Measurements from ENCODE around the gene MMP17.
"Not testable (repeated sequence)": the region's sequence is repeated elsewhere in the genome, so short reads cannot be mapped to it uniquely, and the experiment has no call there.

The MMP17 gene

DNA sequence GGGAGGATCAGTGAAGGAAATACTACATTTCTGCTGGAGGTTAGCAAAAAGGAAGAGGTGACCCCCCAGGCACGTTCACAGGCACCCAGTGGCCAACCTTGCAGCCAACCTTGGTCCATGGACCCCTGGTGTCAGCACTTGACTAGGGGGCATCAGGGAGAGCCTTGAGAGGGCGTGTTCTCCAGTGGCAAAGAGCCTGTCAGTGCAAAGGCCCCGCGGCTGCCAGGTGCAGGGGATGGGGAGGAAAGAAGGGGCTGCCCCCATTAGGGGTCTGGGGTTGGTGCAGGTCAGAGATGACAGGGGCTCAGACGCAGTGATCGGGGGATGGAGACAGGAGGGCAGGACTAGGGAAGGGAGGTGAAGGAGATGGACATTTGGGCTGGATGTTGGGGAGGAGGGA, 43.5 kb downstream of the MMP17 start:
- no peaks in the 10 kb centered on the region for H3K36me3 ChIP-seq (ENCODE audit: control insufficient read depth, insufficient read depth, low read length)
- no peak overlapping the region for H3K4me3 ChIP-seq (ENCODE audit: low read depth, low read length)
- H3K9ac ChIP-seq (ENCODE audit: low read length), result peak overlapping the region; percentile 36
- H3K4me1 ChIP-seq (ENCODE audit: control insufficient read depth, insufficient read depth, low read length), result peaks cover 7% of the 10 kb centered on the region; the same call in 1 of the 2 replicates
- H3K9me3 ChIP-seq (ENCODE audit: control insufficient read depth, insufficient read depth, low read depth, low read length), result peaks cover 11% of the 10 kb centered on the region; the same call in 1 of the 2 replicates
- H3K27me3 ChIP-seq (ENCODE audit: control insufficient read depth, insufficient read depth, low read length), result no peaks in the 10 kb centered on the region
- H3K27ac ChIP-seq (ENCODE audit: low read depth, low read length), result no peak overlapping the region

DNA sequence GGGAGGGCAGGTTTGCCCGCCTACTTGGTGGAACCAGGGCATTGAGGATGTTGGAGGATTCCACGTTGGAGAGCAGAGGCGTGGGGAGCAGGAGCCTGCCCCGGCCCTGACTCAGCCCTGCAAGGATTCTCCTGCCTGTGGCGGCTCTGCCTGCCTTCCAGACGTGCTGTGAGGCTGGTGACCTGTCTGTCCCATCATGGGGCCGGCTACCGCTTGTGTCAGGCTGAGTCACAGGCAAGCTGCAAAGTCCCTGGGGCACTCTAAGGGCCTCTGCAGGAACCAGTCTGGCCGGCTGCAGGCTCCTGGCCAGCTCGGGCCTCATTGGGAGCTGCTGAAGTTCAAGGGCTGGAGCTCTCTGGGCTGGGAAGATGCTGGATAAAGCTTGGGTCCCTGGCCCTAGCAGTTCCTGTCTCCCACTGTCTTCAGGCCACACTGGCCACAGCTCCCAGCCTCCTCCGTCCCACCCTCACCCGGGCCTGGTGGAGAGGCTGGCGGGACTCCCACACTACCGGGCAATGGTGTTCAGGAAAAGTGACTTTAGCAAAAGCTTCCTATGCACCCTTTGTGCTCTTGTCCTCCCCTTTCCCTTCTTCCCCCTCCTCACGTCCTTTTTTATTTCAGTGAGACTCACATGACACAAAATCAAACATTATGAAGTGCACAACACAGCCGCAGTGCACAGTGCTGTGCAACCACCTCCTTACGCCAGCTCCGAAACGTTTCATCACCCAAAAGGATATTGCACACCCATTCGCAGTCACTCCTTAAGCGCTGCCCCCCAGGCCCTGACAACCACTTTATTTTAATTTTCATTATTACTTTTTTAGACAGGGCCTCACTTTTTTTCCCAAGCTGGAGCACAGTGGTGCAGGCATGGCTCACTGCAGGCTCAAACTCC, 44.2 kb downstream of the MMP17 start:
- Histone ChIP-seq H3K4me3 (ENCODE audit: low read depth, low read length) (no peak overlapping the region), H3K4me1 (ENCODE audit: control insufficient read depth, insufficient read depth, low read length) (peaks cover 7% of the 10 kb centered on the region; the same call in 1 of the 2 replicates), H3K9me3 (ENCODE audit: control insufficient read depth, insufficient read depth, low read depth, low read length) (peaks cover 11% of the 10 kb centered on the region; the same call in 1 of the 2 replicates), H3K36me3 (ENCODE audit: control insufficient read depth, insufficient read depth, low read length) (no peaks in the 10 kb centered on the region), H3K9ac (ENCODE audit: low read length) (peak overlapping the region; percentile 36), H3K27me3 (ENCODE audit: control insufficient read depth, insufficient read depth, low read length) (no peaks in the 10 kb centered on the region), H3K27ac (ENCODE audit: low read depth, low read length) (no peak overlapping the region)

DNA sequence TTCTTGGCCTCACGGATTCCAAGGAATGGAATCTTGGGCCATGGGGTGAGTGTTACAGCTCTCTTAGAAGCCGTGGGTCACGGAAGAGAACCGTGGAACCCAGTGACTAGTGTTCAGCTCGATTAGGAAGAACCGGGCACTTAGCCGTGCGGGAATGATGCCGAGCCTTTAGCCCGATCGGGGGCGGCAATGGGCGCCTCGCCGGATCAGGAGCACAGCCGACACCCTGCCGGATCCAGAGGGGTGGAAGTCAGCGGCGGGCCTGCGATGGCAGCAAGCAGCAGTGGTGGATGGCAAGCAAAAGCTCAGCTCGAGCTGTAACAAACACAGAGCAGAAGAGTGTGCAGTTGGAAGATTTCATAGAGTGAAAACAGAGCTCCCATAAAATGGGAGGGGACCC, 45.1 kb downstream of the MMP17 start:
- Histone ChIP-seq H3K27me3 (ENCODE audit: control insufficient read depth, insufficient read depth, low read length) (no peaks in the 10 kb centered on the region), H3K9ac (ENCODE audit: low read length) (no peak overlapping the region), H3K4me1 (ENCODE audit: control insufficient read depth, insufficient read depth, low read length) (peaks cover 7% of the 10 kb centered on the region; the same call in 1 of the 2 replicates), H3K9me3 (ENCODE audit: control insufficient read depth, insufficient read depth, low read depth, low read length) (peaks cover 11% of the 10 kb centered on the region; the same call in 1 of the 2 replicates), H3K36me3 (ENCODE audit: control insufficient read depth, insufficient read depth, low read length) (no peaks in the 10 kb centered on the region), H3K4me3 (ENCODE audit: low read depth, low read length) (no peak overlapping the region), H3K27ac (ENCODE audit: low read depth, low read length) (no peak overlapping the region)

DNA sequence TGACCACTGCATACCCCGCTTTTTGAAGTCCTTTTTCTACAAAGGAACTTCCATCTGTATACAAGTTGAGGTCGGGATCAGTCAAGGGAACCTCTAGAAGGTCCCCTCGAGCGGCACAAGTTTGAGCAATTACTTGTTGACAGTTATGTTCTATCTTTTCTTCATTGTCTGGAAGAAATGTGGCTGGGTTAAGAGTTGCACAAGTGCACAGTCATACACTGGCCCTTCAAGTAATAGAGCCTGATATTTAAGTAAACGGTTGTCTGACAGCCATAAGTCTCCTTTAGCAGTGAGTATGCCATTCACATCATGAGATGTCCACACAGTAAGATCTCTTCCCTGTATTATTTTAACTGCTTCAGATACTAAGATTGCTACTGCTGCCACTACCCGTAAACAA, 46.8 kb downstream of the MMP17 start:
- peaks cover 11% of the 10 kb centered on the region; the same call in 1 of the 2 replicates for H3K9me3 ChIP-seq (ENCODE audit: control insufficient read depth, insufficient read depth, low read depth, low read length)
- not testable (repeated sequence) for H3K27ac ChIP-seq (ENCODE audit: low read depth, low read length); H3K36me3 ChIP-seq (ENCODE audit: control insufficient read depth, insufficient read depth, low read length); H3K9ac ChIP-seq (ENCODE audit: low read length); H3K27me3 ChIP-seq (ENCODE audit: control insufficient read depth, insufficient read depth, low read length); H3K4me3 ChIP-seq (ENCODE audit: low read depth, low read length)
- peaks cover 11% of the 10 kb centered on the region for H3K4me1 ChIP-seq (ENCODE audit: control insufficient read depth, insufficient read depth, low read length)

DNA sequence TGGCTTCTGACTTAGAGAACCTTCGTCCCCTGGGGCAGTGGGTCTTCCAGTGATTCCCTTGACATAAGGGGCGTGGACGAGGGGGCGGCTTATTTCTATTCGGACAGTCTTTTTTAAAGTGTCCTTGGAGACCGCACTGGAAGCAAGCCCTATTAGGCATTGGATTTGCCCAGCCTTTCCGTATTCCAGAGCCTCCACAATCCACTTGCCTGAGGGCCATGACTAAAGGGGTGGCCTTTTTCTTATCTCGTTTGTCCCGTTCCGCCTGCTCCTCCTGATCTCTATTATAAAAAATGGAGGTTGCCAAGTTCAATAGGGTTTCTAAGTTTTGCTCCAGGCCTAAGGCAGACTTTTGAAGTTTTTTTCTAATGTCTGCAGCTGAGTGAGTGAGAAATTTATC, 49.0 kb downstream of the MMP17 start:
- H3K9ac ChIP-seq (ENCODE audit: low read length); H3K27me3 ChIP-seq (ENCODE audit: control insufficient read depth, insufficient read depth, low read length); H3K36me3 ChIP-seq (ENCODE audit: control insufficient read depth, insufficient read depth, low read length); H3K27ac ChIP-seq (ENCODE audit: low read depth, low read length); H3K4me3 ChIP-seq (ENCODE audit: low read depth, low read length): not testable (repeated sequence)
- H3K4me1 ChIP-seq (ENCODE audit: control insufficient read depth, insufficient read depth, low read length), result peaks cover 19% of the 10 kb centered on the region
- peaks cover 11% of the 10 kb centered on the region; the same call in 1 of the 2 replicates for H3K9me3 ChIP-seq (ENCODE audit: control insufficient read depth, insufficient read depth, low read depth, low read length)

DNA sequence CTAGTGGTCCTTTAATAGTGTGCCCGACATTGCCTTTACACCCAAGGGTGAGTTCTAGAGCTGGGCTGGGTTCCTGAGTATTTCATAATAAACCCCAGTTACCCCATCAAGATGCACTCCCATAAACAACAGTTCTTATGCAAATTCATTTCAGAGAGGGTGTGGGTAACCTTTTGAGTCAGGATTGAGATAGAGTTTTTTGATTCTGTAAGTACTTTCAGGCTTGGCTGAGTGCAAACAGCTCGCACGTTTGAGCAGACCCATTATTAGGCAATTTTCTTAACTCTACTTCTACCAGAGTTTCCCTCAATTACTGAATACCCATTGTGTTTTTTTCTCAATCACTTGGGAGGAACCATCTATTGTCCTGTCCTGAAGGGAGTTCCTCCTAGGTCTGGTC, 50.2 kb downstream of the MMP17 start:
- H3K27ac ChIP-seq (ENCODE audit: low read depth, low read length); H3K9ac ChIP-seq (ENCODE audit: low read length); H3K27me3 ChIP-seq (ENCODE audit: control insufficient read depth, insufficient read depth, low read length); H3K36me3 ChIP-seq (ENCODE audit: control insufficient read depth, insufficient read depth, low read length); H3K9me3 ChIP-seq (ENCODE audit: control insufficient read depth, insufficient read depth, low read depth, low read length); H3K4me3 ChIP-seq (ENCODE audit: low read depth, low read length): not testable (repeated sequence)
- H3K4me1 ChIP-seq (ENCODE audit: control insufficient read depth, insufficient read depth, low read length), result peaks cover 16% of the 10 kb centered on the region

DNA sequence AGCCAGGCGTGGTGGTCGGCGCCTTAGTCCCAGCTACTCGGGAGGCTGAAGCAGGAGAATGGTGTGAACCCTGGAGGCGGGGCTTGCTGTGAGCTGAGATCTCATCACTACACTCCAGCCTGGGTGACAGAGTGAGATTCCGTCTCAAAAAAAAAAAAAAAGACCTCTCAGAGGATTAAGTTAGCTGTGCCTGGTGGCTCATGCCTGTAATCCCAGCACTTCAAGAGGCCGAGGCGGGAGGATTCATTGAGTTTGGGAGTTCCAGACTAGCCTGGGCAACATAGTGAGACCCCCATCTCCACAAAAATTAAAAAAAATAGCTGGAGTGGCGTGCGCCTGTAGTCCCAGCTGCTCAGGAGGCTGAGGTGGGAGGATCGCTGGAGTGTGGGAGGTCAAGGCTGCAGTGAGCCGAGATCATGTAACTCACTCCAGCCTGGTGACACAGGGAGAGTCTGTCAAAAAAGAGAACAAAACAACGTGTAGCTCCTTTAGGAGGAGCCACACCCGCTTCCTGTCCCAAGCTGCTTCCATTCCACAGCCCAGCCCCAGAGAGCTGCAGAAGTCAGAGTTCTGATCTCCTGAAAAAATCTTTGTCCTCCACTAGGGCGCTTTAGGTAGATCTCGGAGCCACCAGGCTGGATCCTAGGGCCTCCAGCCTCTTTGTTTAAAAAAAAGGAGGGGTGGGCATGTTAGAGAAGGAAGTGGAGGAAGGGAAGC, 54.8 kb downstream of the MMP17 start:
- Histone ChIP-seq H3K4me1 (ENCODE audit: control insufficient read depth, insufficient read depth, low read length) (peaks cover 16% of the 10 kb centered on the region), H3K9me3 (ENCODE audit: control insufficient read depth, insufficient read depth, low read depth, low read length) (0 out of 2 replicates have a peak, but pooled peaks cover 5% of the 10 kb centered on the region), H3K4me3 (ENCODE audit: low read depth, low read length) (no peak overlapping the region), H3K36me3 (ENCODE audit: control insufficient read depth, insufficient read depth, low read length) (no peaks in the 10 kb centered on the region), H3K27ac (ENCODE audit: low read depth, low read length) (no peak overlapping the region), H3K9ac (ENCODE audit: low read length) (no peak overlapping the region), H3K27me3 (ENCODE audit: control insufficient read depth, insufficient read depth, low read length) (no peaks in the 10 kb centered on the region)

DNA sequence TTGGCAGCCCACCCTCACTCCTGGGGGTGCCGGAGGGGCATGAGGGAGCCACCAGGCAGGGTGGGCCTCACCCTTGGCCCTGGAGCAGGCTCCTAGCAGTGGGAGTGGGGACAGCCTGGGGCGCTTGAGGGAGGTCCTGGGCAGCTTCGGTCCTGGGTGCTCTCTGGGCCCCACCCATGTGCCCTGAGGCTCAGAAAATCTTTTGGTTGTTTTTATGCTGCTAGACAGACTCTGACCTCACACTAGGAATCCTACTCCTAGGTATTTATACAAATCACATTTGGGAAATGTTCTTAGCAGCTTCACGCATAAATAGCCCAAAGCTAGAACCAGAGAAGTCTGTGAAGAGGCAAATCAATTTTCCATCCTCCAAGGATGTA, 55.3 kb downstream of the MMP17 start:
- Histone ChIP-seq H3K9ac (ENCODE audit: low read length) (no peak overlapping the region), H3K4me3 (ENCODE audit: low read depth, low read length) (no peak overlapping the region), H3K27ac (ENCODE audit: low read depth, low read length) (no peak overlapping the region), H3K36me3 (ENCODE audit: control insufficient read depth, insufficient read depth, low read length) (no peaks in the 10 kb centered on the region), H3K4me1 (ENCODE audit: control insufficient read depth, insufficient read depth, low read length) (peaks cover 16% of the 10 kb centered on the region), H3K27me3 (ENCODE audit: control insufficient read depth, insufficient read depth, low read length) (no peaks in the 10 kb centered on the region), H3K9me3 (ENCODE audit: control insufficient read depth, insufficient read depth, low read depth, low read length) (0 out of 2 replicates have a peak, but pooled peaks cover 5% of the 10 kb centered on the region)

DNA sequence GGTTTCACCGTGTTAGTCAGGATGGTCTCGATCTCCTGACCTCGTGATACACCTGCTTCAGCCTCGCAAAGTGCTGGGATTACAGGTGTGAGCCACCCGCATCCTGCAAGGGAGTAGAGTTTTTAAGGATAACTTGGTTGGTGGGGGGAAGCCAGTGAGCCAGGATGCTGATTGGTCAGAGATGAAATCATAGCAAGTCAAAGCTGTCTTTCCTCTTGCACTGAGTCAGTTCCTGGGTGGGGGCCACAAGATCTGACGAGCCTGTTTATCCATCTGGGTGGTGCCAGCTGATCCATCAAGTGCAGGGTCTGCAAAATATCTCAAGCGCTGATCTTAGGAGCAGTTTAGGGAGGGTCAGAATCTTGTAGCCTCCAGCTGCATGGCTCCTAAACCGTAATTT, 56.9 kb downstream of the MMP17 start:
- H3K36me3 ChIP-seq (ENCODE audit: control insufficient read depth, insufficient read depth, low read length); H3K9me3 ChIP-seq (ENCODE audit: control insufficient read depth, insufficient read depth, low read depth, low read length); H3K4me3 ChIP-seq (ENCODE audit: low read depth, low read length); H3K27ac ChIP-seq (ENCODE audit: low read depth, low read length); H3K9ac ChIP-seq (ENCODE audit: low read length); H3K27me3 ChIP-seq (ENCODE audit: control insufficient read depth, insufficient read depth, low read length): not testable (repeated sequence)
- H3K4me1 ChIP-seq (ENCODE audit: control insufficient read depth, insufficient read depth, low read length), result peaks cover 11% of the 10 kb centered on the region

DNA sequence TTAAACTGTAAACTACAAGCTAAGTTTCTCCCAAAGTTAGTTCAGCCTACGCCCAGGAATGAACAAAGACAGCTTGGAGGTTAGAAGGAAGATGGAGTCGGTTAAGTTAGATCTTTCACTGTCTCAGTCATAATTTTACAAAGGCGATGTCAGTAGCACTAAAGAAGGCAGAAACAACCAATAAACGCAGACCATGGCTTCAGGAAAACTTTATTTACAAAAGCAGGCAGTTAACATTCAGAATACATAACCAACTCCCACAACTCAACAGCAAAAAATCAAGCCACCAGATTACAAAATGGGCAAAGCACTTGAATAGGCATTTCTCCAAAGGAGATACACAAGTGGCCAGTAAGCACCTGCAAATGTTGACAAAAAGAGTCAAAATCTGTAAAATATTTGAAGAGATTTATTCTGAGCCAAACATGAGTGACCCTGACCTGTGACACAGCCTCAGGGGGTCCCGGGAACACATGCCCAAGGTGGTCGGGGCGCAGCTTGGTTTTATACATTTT, 57.4 kb downstream of the MMP17 start:
- Histone ChIP-seq H3K27me3 (ENCODE audit: control insufficient read depth, insufficient read depth, low read length) (no peaks in the 10 kb centered on the region), H3K9ac (ENCODE audit: low read length) (no peak overlapping the region), H3K9me3 (ENCODE audit: control insufficient read depth, insufficient read depth, low read depth, low read length) (0 out of 2 replicates have a peak, but pooled peaks cover 5% of the 10 kb centered on the region), H3K36me3 (ENCODE audit: control insufficient read depth, insufficient read depth, low read length) (no peaks in the 10 kb centered on the region), H3K27ac (ENCODE audit: low read depth, low read length) (no peak overlapping the region), H3K4me1 (ENCODE audit: control insufficient read depth, insufficient read depth, low read length) (peaks cover 5% of the 10 kb centered on the region; the same call in 1 of the 2 replicates), H3K4me3 (ENCODE audit: low read depth, low read length) (no peak overlapping the region)

DNA sequence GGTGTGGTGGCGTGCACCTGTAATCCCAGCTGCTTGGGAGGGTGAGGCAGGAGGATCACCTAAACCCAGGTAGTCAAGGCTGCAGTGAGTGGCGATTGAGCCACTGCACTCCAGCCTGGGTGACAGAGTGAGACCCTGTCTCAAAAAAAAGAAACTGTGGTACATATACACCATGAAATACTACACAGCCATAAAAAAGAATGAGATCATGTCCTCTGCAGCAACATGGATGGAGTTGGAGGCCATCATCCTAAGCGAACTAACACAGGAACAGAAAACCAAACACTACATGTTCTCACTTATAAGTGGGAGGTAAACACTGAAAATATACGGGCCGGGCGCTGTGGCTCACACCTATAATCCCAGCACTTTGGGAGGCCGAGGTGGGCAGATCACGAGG, 63.5 kb downstream of the MMP17 start:
- not testable (repeated sequence) for H3K36me3 ChIP-seq (ENCODE audit: control insufficient read depth, insufficient read depth, low read length)

More for the DNA sequence above, 63.5 kb downstream of the MMP17 start:
- not testable (repeated sequence) for H3K27ac ChIP-seq (ENCODE audit: low read depth, low read length); H3K27me3 ChIP-seq (ENCODE audit: control insufficient read depth, insufficient read depth, low read length); H3K4me1 ChIP-seq (ENCODE audit: control insufficient read depth, insufficient read depth, low read length); H3K4me3 ChIP-seq (ENCODE audit: low read depth, low read length); H3K9me3 ChIP-seq (ENCODE audit: control insufficient read depth, insufficient read depth, low read depth, low read length); H3K9ac ChIP-seq (ENCODE audit: low read length)
